Heart left ventricle (tissue), 13 donors: ENCODE results near the gene AMIGO3.

Source experiments
- POLR2A ChIP-seq, 2 donors: fragments of 450-650 bp; IDR thresholded peaks; one replicate each; pipeline ENCODE4 v1.6.1; 2017; ENCODE audit warnings: antibody characterized with exemption in 2 of 2, mild to moderate bottlenecking in 2 of 2, moderate library complexity in 2 of 2
- TF ChIP-seq, protein P1 (sequence below), 12 donors: fragments of 200-600 bp; sonication (generic) in 4 of 12; IDR thresholded peaks; one replicate each; pipeline versions ENCODE4 v1.5.0 to v1.8.0; 2018 to 2022; ENCODE audit warnings: antibody characterized with exemption in 12 of 12, mild to moderate bottlenecking in 5 of 12
- donor health status: ischemic (EF 13 %, LVEDD 7.1; RV severe dilation, severe dysfunction).
- donor health status: DM: no; HTN: yes; CAD: no.
- donor health status: DM: no; HTN: no; CAD: no.
- donor health status: ischemic (EF 25% LVEDD 6.9; RV normal size, moderate dysfunction).
- donor health status: ischemic (EF 25% LVEDD 5.7; RV mildly dilated, moderate dysfunction).
- donor health status: ischemic (EF 35%, LVEDD 5.7; RV mildly dilated, moderate dysfunction).
- donor health status: nonischemic (EF 11% LVEDD 7.7; RV severe dilation, severe dysfunction).
- donor health status: DM: yes; HTN: yes; CAD: no.
- donor health status: PGD.
- donor health status: ischemic (EF 29% LVEDD 5.4; RV normal size, mild dysfunction).
- donor health status: nonischemic (EF 23%, LVEDD 6.1; RV moderate dilation, normal function).

DNA sequence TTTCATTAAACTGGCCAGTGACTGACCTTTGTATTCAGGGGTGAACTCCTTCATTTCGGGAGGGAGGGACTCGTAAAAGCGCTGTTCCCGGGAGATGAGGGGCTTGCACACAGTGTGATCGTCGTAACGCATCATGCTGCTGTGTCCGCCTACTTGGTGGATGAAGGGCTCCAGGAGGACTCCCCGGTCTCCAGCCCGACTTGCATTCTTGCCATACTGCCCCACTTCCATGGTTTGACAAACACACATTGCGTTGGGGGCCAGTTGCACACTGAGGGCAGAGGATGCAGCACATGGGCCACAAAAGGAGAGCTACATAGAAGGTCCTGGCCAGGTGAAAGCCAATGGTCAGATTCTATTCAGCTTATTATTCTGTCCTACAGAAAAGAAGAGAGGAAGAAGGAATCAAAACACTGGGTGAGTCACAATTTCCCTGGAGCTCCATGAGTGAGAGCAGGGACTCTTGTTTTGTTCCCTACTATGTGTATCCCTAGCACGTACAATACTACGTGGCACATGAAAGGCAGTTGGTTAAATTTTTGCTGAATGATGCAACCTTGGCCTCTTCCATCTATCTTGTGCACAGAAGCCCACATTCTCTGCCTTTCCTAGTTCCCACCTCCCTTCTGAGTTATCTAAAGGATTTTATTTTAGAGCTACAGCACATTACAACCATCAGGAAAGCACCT is 28.5 kb upstream of the AMIGO3 start:
- TF ChIP-seq POLR2A (IDR thresholded peaks at IDR 0.05), result no peak
- TF ChIP-seq, protein P1, sequence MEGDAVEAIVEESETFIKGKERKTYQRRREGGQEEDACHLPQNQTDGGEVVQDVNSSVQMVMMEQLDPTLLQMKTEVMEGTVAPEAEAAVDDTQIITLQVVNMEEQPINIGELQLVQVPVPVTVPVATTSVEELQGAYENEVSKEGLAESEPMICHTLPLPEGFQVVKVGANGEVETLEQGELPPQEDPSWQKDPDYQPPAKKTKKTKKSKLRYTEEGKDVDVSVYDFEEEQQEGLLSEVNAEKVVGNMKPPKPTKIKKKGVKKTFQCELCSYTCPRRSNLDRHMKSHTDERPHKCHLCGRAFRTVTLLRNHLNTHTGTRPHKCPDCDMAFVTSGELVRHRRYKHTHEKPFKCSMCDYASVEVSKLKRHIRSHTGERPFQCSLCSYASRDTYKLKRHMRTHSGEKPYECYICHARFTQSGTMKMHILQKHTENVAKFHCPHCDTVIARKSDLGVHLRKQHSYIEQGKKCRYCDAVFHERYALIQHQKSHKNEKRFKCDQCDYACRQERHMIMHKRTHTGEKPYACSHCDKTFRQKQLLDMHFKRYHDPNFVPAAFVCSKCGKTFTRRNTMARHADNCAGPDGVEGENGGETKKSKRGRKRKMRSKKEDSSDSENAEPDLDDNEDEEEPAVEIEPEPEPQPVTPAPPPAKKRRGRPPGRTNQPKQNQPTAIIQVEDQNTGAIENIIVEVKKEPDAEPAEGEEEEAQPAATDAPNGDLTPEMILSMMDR (IDR thresholded peaks at IDR 0.05), result no peak
